DMS53 (cell line): ENCODE data around the gene CEP97.

ENCODE experiments used
- DNase-seq: peaks from one replicate; lab custom pipeline; 2025; lab: John Stamatoyannopoulos, UW

Gene CEP97

DNA sequence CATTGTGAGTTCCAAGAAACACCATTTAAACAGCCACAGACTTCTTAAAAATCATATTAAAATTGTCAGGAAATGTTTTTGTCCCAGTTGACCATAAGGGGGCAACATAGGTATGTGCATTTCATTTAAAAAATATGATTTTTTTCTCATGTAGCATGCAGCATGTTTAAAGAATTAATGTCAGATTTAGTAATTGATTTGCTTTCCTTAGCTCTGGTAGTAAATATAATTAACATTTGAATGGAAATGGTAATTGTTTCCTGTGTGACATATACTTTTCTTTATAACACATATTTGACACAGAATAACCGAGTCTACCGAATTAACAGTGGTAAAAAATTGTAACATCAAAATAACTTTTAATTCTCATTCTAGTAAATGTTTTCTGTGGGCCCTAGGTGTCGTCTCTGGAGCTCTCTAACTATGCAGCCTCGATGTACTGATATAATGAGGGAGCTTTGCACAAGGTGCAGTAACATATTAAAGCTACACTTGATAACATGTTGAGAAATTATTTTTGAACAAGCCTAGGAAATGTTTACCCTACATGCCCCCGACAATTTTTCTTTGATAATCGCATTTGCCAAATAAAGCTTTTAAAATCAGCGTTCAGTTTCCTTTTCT is 89.5 kb downstream of the CEP97 start:
- peak; percentile 48 for DNase-seq

DNA sequence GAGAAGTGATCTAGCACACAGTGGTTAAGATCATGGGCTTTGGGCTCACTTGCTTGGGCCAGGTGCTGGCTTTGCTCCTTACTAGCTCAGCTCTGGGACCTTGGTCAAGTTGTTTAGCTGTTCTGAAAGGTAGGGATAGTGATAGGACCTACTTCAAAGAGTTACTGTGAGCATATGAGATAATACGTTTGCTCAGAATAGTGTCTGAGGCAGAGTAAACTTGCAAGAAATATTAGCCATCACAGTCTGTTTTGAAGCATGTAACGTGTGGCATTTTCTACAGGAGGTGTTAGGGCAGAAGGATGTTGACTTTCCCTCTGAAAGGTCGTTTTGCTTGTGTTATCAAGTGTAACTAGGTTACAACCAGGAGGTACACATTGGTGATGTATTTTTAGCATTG is 90.4 kb downstream of the CEP97 start:
- peak; percentile 47 for DNase-seq

DNA sequence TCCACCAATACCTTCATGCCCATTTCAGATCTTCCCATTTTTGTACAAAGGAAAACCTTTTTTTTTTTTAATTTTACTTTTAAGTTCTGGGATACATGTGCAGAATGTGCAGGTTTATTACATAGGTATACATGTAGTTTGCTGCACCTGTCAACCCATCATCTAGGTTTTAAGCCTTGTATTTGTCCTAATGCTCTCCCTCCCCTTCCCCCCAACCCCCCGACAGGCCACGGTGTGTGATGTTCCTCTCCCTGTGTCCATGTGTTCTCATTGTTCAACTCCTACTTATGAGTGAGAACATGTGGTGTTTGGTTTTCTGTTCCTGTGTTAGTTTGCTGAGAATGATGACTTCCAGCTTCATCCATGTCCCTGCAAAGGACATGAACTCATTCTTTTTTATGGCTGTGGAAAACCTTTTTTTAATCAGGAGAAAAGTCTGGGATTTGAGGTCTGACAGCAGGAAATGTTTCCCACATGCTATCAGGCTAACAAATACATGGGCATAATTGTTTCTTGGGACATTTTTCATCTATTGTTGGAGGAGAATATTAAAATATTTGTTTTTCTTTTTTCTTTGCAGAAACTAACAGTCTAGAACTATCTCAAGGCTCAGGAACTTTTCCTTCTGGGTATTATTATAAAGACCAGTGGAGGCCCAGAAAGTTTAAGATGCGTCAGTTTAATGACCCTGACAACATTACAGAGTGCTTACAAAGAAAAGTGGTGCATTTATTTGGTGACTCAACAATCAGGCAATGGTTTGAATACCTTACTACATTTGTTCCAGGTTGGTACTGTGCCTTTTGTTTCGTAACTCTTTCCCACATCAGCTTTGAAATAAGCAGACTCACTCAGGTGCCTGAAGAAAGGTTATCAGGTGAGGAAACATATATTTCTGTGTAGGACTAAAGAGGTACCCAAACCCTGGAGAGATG is 92.1 kb downstream of the CEP97 start:
- no peak for DNase-seq

DNA sequence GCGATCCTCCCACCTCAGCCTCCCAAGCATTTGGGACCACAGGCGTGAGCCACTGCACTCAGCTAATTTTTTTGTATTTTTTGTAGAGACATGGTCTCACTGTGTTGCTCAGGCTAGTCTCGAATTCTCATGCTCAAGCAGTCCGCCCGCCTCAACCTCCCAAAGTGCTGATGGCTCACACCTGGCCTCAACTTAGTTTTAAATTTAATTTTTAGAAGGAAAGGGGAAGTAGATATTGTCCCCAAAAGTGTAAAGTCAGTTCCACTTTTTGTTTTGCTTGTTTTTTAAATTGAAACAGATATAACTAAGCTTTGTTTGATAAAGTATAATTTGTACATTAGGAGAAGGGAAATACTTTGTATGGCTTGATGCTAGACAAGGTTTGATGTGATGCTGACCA is 93.6 kb downstream of the CEP97 start:
- DNase-seq: no peak

DNA sequence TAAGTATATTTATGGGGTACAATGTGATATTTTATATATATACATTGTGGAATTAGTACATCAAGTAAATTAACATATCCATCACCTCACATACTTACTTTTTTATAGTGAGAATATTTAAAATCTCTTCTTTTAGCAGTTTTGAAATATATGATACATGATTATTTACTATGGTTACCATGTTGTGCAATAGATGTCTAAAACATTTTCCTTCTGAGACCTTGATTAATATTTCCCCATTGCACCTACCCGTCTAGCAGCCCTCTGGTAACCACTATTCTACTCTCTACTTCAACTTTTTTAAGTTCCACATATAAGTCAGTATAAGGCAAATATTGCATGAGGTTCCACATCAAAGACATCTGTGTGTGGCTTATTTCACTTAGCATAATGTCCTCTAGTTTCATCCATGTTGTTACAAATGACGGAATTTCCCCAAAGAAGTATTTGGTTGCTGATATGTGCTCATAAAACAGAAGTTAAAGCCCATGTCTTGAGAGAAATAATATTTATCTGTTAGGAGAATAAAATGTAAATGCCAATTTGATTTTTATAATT is 95.3 kb downstream of the CEP97 start:
- DNase-seq: no peak
